8988T (cell line): ENCODE data around the gene CYTH4.
"Not testable (repeated sequence)": the region's sequence is repeated elsewhere in the genome, so short reads cannot be mapped to it uniquely, and the experiment has no call there.

Source experiments
- DNase-seq: peaks from one replicate; pipeline ENCODE4 v3.0.0; 2011

The CYTH4 gene

GRCh38 chr22:37311761-37312312 is 29.5 kb downstream of the CYTH4 start:
- DNase-seq, result no peak

GRCh38 chr22:37312549-37313183 is 30.4 kb downstream of the CYTH4 start:
- no peak for DNase-seq

- DNase-seq, result no peak
Measured at GRCh38 chr22:37313376-37314314, 31.3 kb downstream of the CYTH4 start.

- no peak for DNase-seq
Measured at GRCh38 chr22:37314315-37315074, 32.2 kb downstream of the CYTH4 start.

- DNase-seq, result no peak
Measured at GRCh38 chr22:37316405-37316804, 34.1 kb downstream of the CYTH4 start.

GRCh38 chr22:37316875-37317371 is 34.6 kb downstream of the CYTH4 start:
- peak; percentile 83 for DNase-seq

- DNase-seq, result no peak
Measured at GRCh38 chr22:37317698-37318210, 35.4 kb downstream of the CYTH4 start.

GRCh38 chr22:37318364-37319109 is 36.2 kb downstream of the CYTH4 start:
- peak; percentile 73 for DNase-seq

GRCh38 chr22:37319469-37319868 is 37.2 kb downstream of the CYTH4 start:
- no peak for DNase-seq

- DNase-seq, result no peak
Measured at GRCh38 chr22:37320726-37321677, 38.7 kb downstream of the CYTH4 start.

- DNase-seq, result no peak
Measured at GRCh38 chr22:37324340-37325038, 42.2 kb downstream of the CYTH4 start.

GRCh38 chr22:37325039-37325395 is 42.7 kb downstream of the CYTH4 start:
- no peak for DNase-seq

GRCh38 chr22:37326726-37327125 is 44.4 kb downstream of the CYTH4 start:
- no peak for DNase-seq

- peak; percentile 71 for DNase-seq
Measured at GRCh38 chr22:37328017-37328416, 45.7 kb downstream of the CYTH4 start.

- not testable (repeated sequence) for DNase-seq
Measured at GRCh38 chr22:37328538-37329237, 46.4 kb downstream of the CYTH4 start.

- DNase-seq, result no peak
Measured at GRCh38 chr22:37329238-37330140, 47.2 kb downstream of the CYTH4 start.

- DNase-seq, result peak; percentile 59
Measured at GRCh38 chr22:37330200-37331033, 48.1 kb downstream of the CYTH4 start.
